SHP77 (cell line): Measurements from ENCODE around the gene ZNRF1.
"Not testable (repeated sequence)": the region's sequence is repeated elsewhere in the genome, so short reads cannot be mapped to it uniquely, and the experiment has no call there.

Source experiments
- DNase-seq, 2 experiments: peaks; one replicate each; lab custom pipeline; 2025; lab: John Stamatoyannopoulos, UW

The ZNRF1 gene

GRCh38 chr16:75002474-75002873, 3.6 kb downstream of the ZNRF1 start:
- DNase-seq = no peak

- DNase-seq = no peak
Observed at GRCh38 chr16:75003931-75004330, 5.1 kb downstream of the ZNRF1 start.

- DNase-seq = no peak
Observed at GRCh38 chr16:75004460-75004859, 5.6 kb downstream of the ZNRF1 start.

GRCh38 chr16:75005697-75006096, 6.9 kb downstream of the ZNRF1 start:
- DNase-seq = no peak

GRCh38 chr16:75007443-75007842, 8.6 kb downstream of the ZNRF1 start:
- no peak for DNase-seq

GRCh38 chr16:75010427-75010826, 11.6 kb downstream of the ZNRF1 start:
- DNase-seq = no peak

GRCh38 chr16:75011634-75012307, 12.9 kb downstream of the ZNRF1 start:
- no peak for DNase-seq

GRCh38 chr16:75012380-75013081, 13.7 kb downstream of the ZNRF1 start:
- no peak for DNase-seq

- DNase-seq = not testable (repeated sequence)
Observed at GRCh38 chr16:75013123-75013522, 14.3 kb downstream of the ZNRF1 start.

- DNase-seq = no peak
Observed at GRCh38 chr16:75014318-75014717, 15.5 kb downstream of the ZNRF1 start.

- DNase-seq = not testable (repeated sequence)
Observed at GRCh38 chr16:75016451-75017081, 17.7 kb downstream of the ZNRF1 start.

- no peak for DNase-seq
Observed at GRCh38 chr16:75017670-75018525, 19.1 kb downstream of the ZNRF1 start.

GRCh38 chr16:75019007-75019406, 20.2 kb downstream of the ZNRF1 start:
- no peak for DNase-seq

GRCh38 chr16:75019586-75019985, 20.8 kb downstream of the ZNRF1 start:
- DNase-seq = no peak

GRCh38 chr16:75021410-75021809, 22.6 kb downstream of the ZNRF1 start:
- DNase-seq = no peak

GRCh38 chr16:75022567-75022966, 23.7 kb downstream of the ZNRF1 start:
- no peak for DNase-seq

GRCh38 chr16:75023009-75023408, 24.2 kb downstream of the ZNRF1 start:
- no peak for DNase-seq

- DNase-seq = no peak
Observed at GRCh38 chr16:75024182-75024581, 25.4 kb downstream of the ZNRF1 start.

- no peak for DNase-seq
Observed at GRCh38 chr16:75024594-75024993, 25.8 kb downstream of the ZNRF1 start.

GRCh38 chr16:75025761-75026160, 26.9 kb downstream of the ZNRF1 start:
- DNase-seq = no peak

- not testable (repeated sequence) for DNase-seq
Observed at GRCh38 chr16:75026239-75026891, 27.5 kb downstream of the ZNRF1 start.

- no peak for DNase-seq
Observed at GRCh38 chr16:75026892-75027391, 28.1 kb downstream of the ZNRF1 start.
